Prostate gland (tissue), 2 donors: ENCODE data around the gene VCAM1. TPM values are rescaled to one million over a fixed set of nuclear protein-coding genes. Genes with fewer than 3 reads are reported as not detected.

Experiments
- DNase-seq: peaks from one replicate; pipeline ENCODE4 v3.0.0-alpha.2; 2019; ENCODE audit warnings: low spot score
- H3K27ac ChIP-seq, 2 donors: fragments of 200-600 bp; sonication (generic); 2 replicates each; pipeline ENCODE4 v1.5.1; 2017 to 2019
- H3K27me3 ChIP-seq: fragments of 200-600 bp; sonication (generic); replicated peaks from 2 replicates; pipeline ENCODE4 v1.5.1; 2019; ENCODE audit not compliant: insufficient read depth
- H3K36me3 ChIP-seq, 2 donors: fragments of 200-600 bp; sonication (generic); 1 replicate in 1 of 2; 2 replicates in 1 of 2; pipeline versions ENCODE4 v1.5.1 to v1.8.1; 2017 to 2019
- H3K4me1 ChIP-seq: fragments of 200-600 bp; sonication (generic); replicated peaks from 2 replicates; pipeline ENCODE4 v1.5.1; 2019
- H3K4me3 ChIP-seq, 2 donors: fragments of 200-600 bp; sonication (generic); 2 replicates each; pipeline ENCODE4 v1.5.1; 2017 to 2019
- H3K9me3 ChIP-seq: fragments of 200-600 bp; sonication (generic); 2 replicates; pipeline ENCODE4 v1.5.1; 2017
- CTCF ChIP-seq, 4 experiments: fragments of 200-600 bp in 2 of 4; fragments of 450-650 bp in 2 of 4; sonication (generic) in 2 of 4; IDR thresholded peaks; 1 replicate in 3 of 4; 2 replicates in 1 of 4; pipeline ENCODE4 v1.5.1; 2016 to 2019; ENCODE audit warnings: antibody characterized with exemption in 4 of 4, mild to moderate bottlenecking in 2 of 4, moderate library complexity in 2 of 4
- POLR2A ChIP-seq: fragments of 450-650 bp; IDR thresholded peaks from one replicate; pipeline ENCODE4 v1.6.1; 2016; ENCODE audit warnings: antibody characterized with exemption, mild to moderate bottlenecking
- POLR2AphosphoS5 ChIP-seq: sonication (generic); formaldehyde crosslinking; IDR thresholded peaks from one replicate; pipeline ENCODE4 v1.6.1; 2017; ENCODE audit warnings: antibody characterized with exemption
- WGBS: methylation state at CpG from one replicate; pipeline ENCODE4 v1.1.5; 2018; 5-methylcytosine and 5-hydroxymethylcytosine counted together
- intact Hi-C: fragments of 100-400 bp; cut with DNase I; formaldehyde crosslinking; loops from one replicate; pipeline ENCODE4 v1.14.2; 2022
- total RNA-seq, 2 donors: library from RNA; depleted of rRNA; stranded (reverse); fragments of >200 nt; gene quantifications; one replicate each; pipeline ENCODE4 v1.1.0, GENCODE V29; 2016

Gene VCAM1
- total RNA-seq, 2 donors from 2014 or later, result 2.9 to 9.3 TPM

- no peak for DNase-seq
- Histone ChIP-seq H3K4me1 (no peaks in the 10 kb centered on the region), H3K36me3 (no peaks in the 10 kb centered on the region), H3K9me3 (no peaks in the 10 kb centered on the region), H3K27me3 (no peaks in the 10 kb centered on the region), H3K4me3 (no peak overlapping the region), H3K27ac (no peak overlapping the region)
- no peak for TF ChIP-seq POLR2AphosphoS5
- TF ChIP-seq CTCF (IDR thresholded peaks at IDR 0.05), result no peak
- no peak for TF ChIP-seq POLR2A
- intact Hi-C loops, result no loop called here
- 28% methylated on average over 3 of the region's 3 CpGs for WGBS
Measured at GRCh38 chr1:100734676-100735075, 15.1 kb downstream of the VCAM1 start.

GRCh38 chr1:100735244-100735643, 15.7 kb downstream of the VCAM1 start:
- no peak for DNase-seq
- Histone ChIP-seq H3K36me3 (no peaks in the 10 kb centered on the region), H3K4me1 (no peaks in the 10 kb centered on the region), H3K9me3 (no peaks in the 10 kb centered on the region), H3K27me3 (no peaks in the 10 kb centered on the region), H3K4me3 (no peak overlapping the region), H3K27ac (no peak overlapping the region)
- WGBS, result 68% methylated on average over 3 of the region's 3 CpGs
- intact Hi-C loops, result no loop called here
- no peak for TF ChIP-seq CTCF (IDR thresholded peaks at IDR 0.05)
- no peak for TF ChIP-seq POLR2A
- no peak for TF ChIP-seq POLR2AphosphoS5

GRCh38 chr1:100736324-100736723, 16.8 kb downstream of the VCAM1 start:
- Histone ChIP-seq H3K27me3 (no peaks in the 10 kb centered on the region), H3K27ac (no peak overlapping the region), H3K4me3 (no peak overlapping the region), H3K4me1 (no peaks in the 10 kb centered on the region), H3K9me3 (no peaks in the 10 kb centered on the region), H3K36me3 (no peaks in the 10 kb centered on the region)
- DNase-seq, result no peak
- WGBS, result 12% methylated on average over 1 of the region's 1 CpG
- TF ChIP-seq CTCF (IDR thresholded peaks at IDR 0.05) (no peak), POLR2AphosphoS5 (no peak)
- intact Hi-C loops, result no loop called here

- Histone ChIP-seq H3K4me1 (no peaks in the 10 kb centered on the region), H3K4me3 (no peak overlapping the region), H3K27me3 (no peaks in the 10 kb centered on the region), H3K9me3 (no peaks in the 10 kb centered on the region), H3K27ac (no peak overlapping the region), H3K36me3 (no peaks in the 10 kb centered on the region)
- 23% methylated on average over 1 of the region's 1 CpG for WGBS
- DNase-seq, result no peak
- TF ChIP-seq POLR2A (no peak), POLR2AphosphoS5 (no peak), CTCF (IDR thresholded peaks at IDR 0.05) (no peak)
- intact Hi-C loops, result no loop called here
Measured at GRCh38 chr1:100736746-100737145, 17.2 kb downstream of the VCAM1 start.

- TF ChIP-seq CTCF (IDR thresholded peaks at IDR 0.05) (no peak), POLR2A (no peak), POLR2AphosphoS5 (no peak)
- H3K4me3 ChIP-seq, result no peak overlapping the region
- intact Hi-C loops, result no loop called here
- 82% methylated on average over 3 of the region's 3 CpGs for WGBS
- no peaks in the 10 kb centered on the region for H3K9me3 ChIP-seq
- H3K4me1 ChIP-seq, result no peaks in the 10 kb centered on the region
- DNase-seq, result no peak
- no peaks in the 10 kb centered on the region for H3K27me3 ChIP-seq
- no peak overlapping the region for H3K27ac ChIP-seq
- no peaks in the 10 kb centered on the region for H3K36me3 ChIP-seq
Measured at GRCh38 chr1:100746542-100746932, 27.0 kb downstream of the VCAM1 start.
